MM.1S (cell line): ENCODE data around the gene ZNF334.

Experiments
- CTCF ChIP-seq: fragments of 300-600 bp; sonication (generic); IDR thresholded peaks from 2 replicates; pipeline ENCODE4 v1.5.1; 2016; ENCODE audit warnings: antibody characterized with exemption, low read length, mixed read lengths
- EZH2phosphoT487 ChIP-seq: fragments of 300-600 bp; sonication (generic); IDR thresholded peaks from 2 replicates; pipeline ENCODE4 v1.6.1; 2018; ENCODE audit warnings: antibody characterized with exemption, low read length

GRCh38 chr20:46543959-46544358 is 30.6 kb upstream of the ZNF334 start:
- TF ChIP-seq CTCF = no peak
- TF ChIP-seq EZH2phosphoT487 = no peak
